ENCODE results near the gene NCAM2. TPM values are rescaled to one million over a fixed set of nuclear protein-coding genes. Genes with fewer than 3 reads are reported as not detected.
"Not testable (repeated sequence)": the region's sequence is repeated elsewhere in the genome, so short reads cannot be mapped to it uniquely, and the experiment has no call there.

Gene NCAM2
- polyA plus RNA-seq, 3 donors = not detected

DNA sequence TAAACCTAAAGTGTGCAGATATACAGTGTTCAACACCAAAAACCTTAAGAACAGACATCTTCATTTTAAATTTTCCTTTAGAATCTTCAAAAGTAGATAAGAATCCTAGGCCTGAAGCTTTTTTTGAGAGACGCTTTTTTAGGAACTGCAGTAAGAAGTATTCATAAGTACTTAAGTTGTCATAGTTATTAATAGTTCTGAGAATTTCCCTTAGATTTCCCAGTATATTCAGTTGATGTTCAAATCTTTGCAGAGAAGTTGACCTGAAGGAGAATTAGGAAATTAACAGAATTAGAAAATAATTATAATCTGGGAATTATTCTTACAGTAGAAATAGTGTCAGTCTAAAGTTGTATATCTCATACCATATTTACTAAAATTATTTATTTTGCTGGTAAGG lies 150.3 kb downstream of the NCAM2 start:
- TF ChIP-seq, protein P1, sequence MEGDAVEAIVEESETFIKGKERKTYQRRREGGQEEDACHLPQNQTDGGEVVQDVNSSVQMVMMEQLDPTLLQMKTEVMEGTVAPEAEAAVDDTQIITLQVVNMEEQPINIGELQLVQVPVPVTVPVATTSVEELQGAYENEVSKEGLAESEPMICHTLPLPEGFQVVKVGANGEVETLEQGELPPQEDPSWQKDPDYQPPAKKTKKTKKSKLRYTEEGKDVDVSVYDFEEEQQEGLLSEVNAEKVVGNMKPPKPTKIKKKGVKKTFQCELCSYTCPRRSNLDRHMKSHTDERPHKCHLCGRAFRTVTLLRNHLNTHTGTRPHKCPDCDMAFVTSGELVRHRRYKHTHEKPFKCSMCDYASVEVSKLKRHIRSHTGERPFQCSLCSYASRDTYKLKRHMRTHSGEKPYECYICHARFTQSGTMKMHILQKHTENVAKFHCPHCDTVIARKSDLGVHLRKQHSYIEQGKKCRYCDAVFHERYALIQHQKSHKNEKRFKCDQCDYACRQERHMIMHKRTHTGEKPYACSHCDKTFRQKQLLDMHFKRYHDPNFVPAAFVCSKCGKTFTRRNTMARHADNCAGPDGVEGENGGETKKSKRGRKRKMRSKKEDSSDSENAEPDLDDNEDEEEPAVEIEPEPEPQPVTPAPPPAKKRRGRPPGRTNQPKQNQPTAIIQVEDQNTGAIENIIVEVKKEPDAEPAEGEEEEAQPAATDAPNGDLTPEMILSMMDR (IDR thresholded peaks at IDR 0.05) = no peak
- Histone ChIP-seq H3K4me1 (ENCODE audit: control insufficient read depth in 1 of 2, insufficient read depth in 2 of 2, low read length in 2 of 2) (no peaks in the 10 kb centered on the region), H3K4me3 (replicated peaks in 1 of 3; ENCODE audit: low read depth in 2 of 3, low read length in 3 of 3) (no peak overlapping the region), H2AFZ (ENCODE audit: insufficient read depth, low read depth, low read length, poor library complexity, severe bottlenecking) (no peak overlapping the region), H4K20me1 (ENCODE audit: insufficient read depth, low read length) (no peaks in the 10 kb centered on the region), H3K9me3 (replicated peaks in 1 of 2; ENCODE audit: control insufficient read depth in 1 of 2, insufficient read depth in 1 of 2, low read length in 2 of 2) (peaks cover 5% of the 10 kb centered on the region in 2 donors), H3K79me2 (ENCODE audit: insufficient read depth, low read length) (no peaks in the 10 kb centered on the region), H3K9ac (ENCODE audit: insufficient read depth, low read length, poor library complexity, severe bottlenecking) (no peak overlapping the region), H3K36me3 (replicated peaks in 1 of 2; ENCODE audit: control insufficient read depth in 1 of 2, insufficient read depth in 2 of 2, low read length in 2 of 2) (no peaks in the 10 kb centered on the region), H3K27me3 (ENCODE audit: control insufficient read depth in 2 of 2, insufficient read depth in 2 of 2, low read length in 2 of 2) (no peaks in the 10 kb centered on the region), H3K27ac (ENCODE audit: low read depth in 1 of 2, low read length in 2 of 2) (no peak overlapping the region), H3K4me2 (replicated peaks; ENCODE audit: extremely low read depth, low read length, poor library complexity, severe bottlenecking) (no peak overlapping the region)
- WGBS (ENCODE audit: insufficient coverage) = no CpG with 5 or more reads among the region's 1 CpG
- H3K4me3 Mint-ChIP-seq = no peak overlapping the region
- intact Hi-C loops (cut with micrococcal nuclease) = no loop called here
- H3K27ac Mint-ChIP-seq = no peak overlapping the region
- H3K4me1 Mint-ChIP-seq = no peaks in the 10 kb centered on the region
- H3K27me3 Mint-ChIP-seq (ENCODE audit: low read depth in 3 of 3) = peaks cover 0 to 5% (median 2%) of the 10 kb centered on the region in 3 donors
- H3K9me3 Mint-ChIP-seq = peaks cover 0 to 5% (median 3%) of the 10 kb centered on the region in 7 donors
- no peaks in the 10 kb centered on the region for H3K36me3 Mint-ChIP-seq
- DNase-seq = no peak

DNA sequence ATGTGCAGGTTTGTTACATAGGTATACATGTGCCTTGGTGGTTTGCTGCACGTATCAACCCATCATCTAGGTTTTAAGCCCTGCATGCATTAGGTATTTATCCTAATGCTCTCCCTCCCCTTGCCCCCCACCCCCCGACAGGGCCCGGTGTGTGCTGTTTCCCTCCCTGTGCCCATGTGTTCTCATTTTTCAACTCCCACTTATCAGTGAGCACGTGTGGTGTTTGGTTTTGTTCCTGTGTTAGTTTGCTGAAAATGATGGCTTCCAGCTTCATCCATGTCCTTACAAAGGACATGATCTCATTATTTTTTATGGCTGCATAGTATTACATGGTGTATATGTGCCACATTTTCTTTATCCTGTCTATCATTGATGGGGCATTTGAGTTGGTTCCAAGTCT lies 151.2 kb downstream of the NCAM2 start:
- H3K4me3 Mint-ChIP-seq; H3K27me3 ChIP-seq (ENCODE audit: control insufficient read depth in 2 of 2, insufficient read depth in 2 of 2, low read length in 2 of 2); H3K4me1 Mint-ChIP-seq; H3K4me2 ChIP-seq (replicated peaks; ENCODE audit: extremely low read depth, low read length, poor library complexity, severe bottlenecking); H3K27ac ChIP-seq (ENCODE audit: low read depth in 1 of 2, low read length in 2 of 2); H2AFZ ChIP-seq (ENCODE audit: insufficient read depth, low read depth, low read length, poor library complexity, severe bottlenecking); H3K27ac Mint-ChIP-seq; H3K9me3 ChIP-seq (replicated peaks in 1 of 2; ENCODE audit: control insufficient read depth in 1 of 2, insufficient read depth in 1 of 2, low read length in 2 of 2); DNase-seq; H3K27me3 Mint-ChIP-seq (ENCODE audit: low read depth in 3 of 3); H3K79me2 ChIP-seq (ENCODE audit: insufficient read depth, low read length); H3K4me1 ChIP-seq (ENCODE audit: control insufficient read depth in 1 of 2, insufficient read depth in 2 of 2, low read length in 2 of 2); H3K9me3 Mint-ChIP-seq; H3K9ac ChIP-seq (ENCODE audit: insufficient read depth, low read length, poor library complexity, severe bottlenecking); H3K36me3 Mint-ChIP-seq; H4K20me1 ChIP-seq (ENCODE audit: insufficient read depth, low read length); H3K36me3 ChIP-seq (replicated peaks in 1 of 2; ENCODE audit: control insufficient read depth in 1 of 2, insufficient read depth in 2 of 2, low read length in 2 of 2); intact Hi-C loops (cut with micrococcal nuclease); H3K4me3 ChIP-seq (replicated peaks in 1 of 3; ENCODE audit: low read depth in 2 of 3, low read length in 3 of 3): not testable (repeated sequence)
- no CpG with 5 or more reads among the region's 4 CpGs for WGBS (ENCODE audit: insufficient coverage)

Measured in CD14-positive monocyte (primary cell).